Kidney epithelial cell (primary cell): ENCODE data around the gene FAM124A. TPM values are rescaled to one million over a fixed set of nuclear protein-coding genes. Genes with fewer than 3 reads are reported as not detected.

Experiments used
- DNase-seq: peaks from one replicate; pipeline ENCODE4 v3.0.0-alpha.2; 2010; ENCODE audit warnings: low read depth
- H3K27me3 ChIP-seq: 2 replicates; pipeline ENCODE4 v1.6.0; 2011; ENCODE audit warnings: low read length; ENCODE audit not compliant: control insufficient read depth, insufficient read depth
- H3K36me3 ChIP-seq: 2 replicates; pipeline ENCODE4 v1.5.1; 2011; ENCODE audit warnings: low read length; ENCODE audit not compliant: control insufficient read depth, insufficient read depth
- H3K4me3 ChIP-seq: 2 replicates; pipeline ENCODE4 v1.5.1; 2011; ENCODE audit warnings: low read depth, mild to moderate bottlenecking, control low read depth, low read length
- total RNA-seq: library from RNA; depleted of rRNA; stranded (reverse); fragments of >200 nt; gene quantifications from 2 replicates; pipeline ENCODE4 v1.2.3, GENCODE V29; 2015
- TF ChIP-seq, protein P1 (sequence below): IDR thresholded peaks from 2 replicates; pipeline ENCODE4 v1.5.1; 2011; ENCODE audit warnings: mild to moderate bottlenecking, moderate library complexity, low read length, control low read depth, inconsistent platforms; ENCODE audit not compliant: insufficient read depth, poor library complexity, severe bottlenecking

The FAM124A gene, protein sequence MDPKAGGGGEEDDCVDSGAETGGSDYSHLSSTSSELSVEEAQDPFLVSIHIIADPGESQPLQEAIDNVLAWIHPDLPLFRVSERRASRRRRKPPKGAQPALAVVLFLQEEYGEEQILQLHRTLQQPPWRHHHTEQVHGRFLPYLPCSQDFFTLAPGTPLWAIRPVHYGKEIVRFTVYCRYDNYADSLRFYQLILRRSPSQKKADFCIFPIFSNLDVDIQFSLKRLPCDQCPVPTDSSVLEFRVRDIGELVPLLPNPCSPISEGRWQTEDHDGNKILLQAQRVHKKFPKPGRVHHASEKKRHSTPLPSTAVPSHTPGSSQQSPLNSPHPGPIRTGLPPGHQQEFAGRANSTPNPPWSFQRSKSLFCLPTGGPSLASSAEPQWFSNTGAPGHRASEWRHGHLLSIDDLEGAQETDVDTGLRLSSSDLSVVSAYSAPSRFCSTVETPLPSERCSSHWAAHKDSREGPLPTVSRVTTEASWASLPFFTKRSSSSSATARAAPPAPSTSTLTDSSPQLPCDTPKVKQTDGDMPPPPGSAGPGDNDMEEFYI
- 0.48 and 1.2 TPM in 2 replicates for total RNA-seq

DNA sequence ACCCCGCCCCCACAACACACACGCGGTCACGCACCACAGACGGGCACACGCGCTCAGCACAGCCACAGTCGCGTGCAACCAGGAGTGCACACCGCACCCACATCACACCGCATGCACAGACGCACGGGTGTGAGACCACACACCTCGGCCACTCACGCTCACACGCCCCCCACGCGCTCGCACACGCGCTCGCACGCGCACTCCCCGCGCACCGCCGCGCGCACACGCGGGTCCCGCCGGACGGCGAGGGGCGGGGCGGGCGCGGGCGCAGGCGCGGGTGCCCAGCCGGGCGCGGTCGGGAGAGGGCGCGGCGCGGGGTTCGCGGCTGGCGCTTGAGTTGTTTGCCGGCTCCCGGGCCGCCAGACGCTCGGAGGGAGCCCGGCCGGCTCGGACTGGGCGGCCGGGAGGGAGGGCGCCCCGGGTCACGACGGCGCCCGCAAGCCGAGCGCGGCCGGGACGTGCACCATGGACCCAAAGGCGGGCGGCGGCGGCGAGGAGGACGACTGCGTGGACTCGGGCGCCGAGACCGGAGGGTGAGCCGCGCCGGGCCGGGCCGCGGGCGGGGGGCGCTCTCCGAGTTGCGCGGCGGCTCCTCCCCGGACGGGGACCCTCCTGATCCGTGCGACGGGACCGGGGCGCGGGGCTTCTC is at the start of gene FAM124A:
Gene FAM124A, plus strand, starts transcription at position 362 of the 649 bp plus-strand sequence. Its CDS starts 104 bp downstream, at position 466.
- TF ChIP-seq, protein P1, sequence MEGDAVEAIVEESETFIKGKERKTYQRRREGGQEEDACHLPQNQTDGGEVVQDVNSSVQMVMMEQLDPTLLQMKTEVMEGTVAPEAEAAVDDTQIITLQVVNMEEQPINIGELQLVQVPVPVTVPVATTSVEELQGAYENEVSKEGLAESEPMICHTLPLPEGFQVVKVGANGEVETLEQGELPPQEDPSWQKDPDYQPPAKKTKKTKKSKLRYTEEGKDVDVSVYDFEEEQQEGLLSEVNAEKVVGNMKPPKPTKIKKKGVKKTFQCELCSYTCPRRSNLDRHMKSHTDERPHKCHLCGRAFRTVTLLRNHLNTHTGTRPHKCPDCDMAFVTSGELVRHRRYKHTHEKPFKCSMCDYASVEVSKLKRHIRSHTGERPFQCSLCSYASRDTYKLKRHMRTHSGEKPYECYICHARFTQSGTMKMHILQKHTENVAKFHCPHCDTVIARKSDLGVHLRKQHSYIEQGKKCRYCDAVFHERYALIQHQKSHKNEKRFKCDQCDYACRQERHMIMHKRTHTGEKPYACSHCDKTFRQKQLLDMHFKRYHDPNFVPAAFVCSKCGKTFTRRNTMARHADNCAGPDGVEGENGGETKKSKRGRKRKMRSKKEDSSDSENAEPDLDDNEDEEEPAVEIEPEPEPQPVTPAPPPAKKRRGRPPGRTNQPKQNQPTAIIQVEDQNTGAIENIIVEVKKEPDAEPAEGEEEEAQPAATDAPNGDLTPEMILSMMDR, result no peak
- Histone ChIP-seq H3K36me3 (no peaks in the 10 kb centered on the region), H3K27me3 (peaks cover 23% of the 10 kb centered on the region), H3K4me3 (peak within 1 kb of the TSS; percentile 62)
- DNase-seq, result no peak

DNA sequence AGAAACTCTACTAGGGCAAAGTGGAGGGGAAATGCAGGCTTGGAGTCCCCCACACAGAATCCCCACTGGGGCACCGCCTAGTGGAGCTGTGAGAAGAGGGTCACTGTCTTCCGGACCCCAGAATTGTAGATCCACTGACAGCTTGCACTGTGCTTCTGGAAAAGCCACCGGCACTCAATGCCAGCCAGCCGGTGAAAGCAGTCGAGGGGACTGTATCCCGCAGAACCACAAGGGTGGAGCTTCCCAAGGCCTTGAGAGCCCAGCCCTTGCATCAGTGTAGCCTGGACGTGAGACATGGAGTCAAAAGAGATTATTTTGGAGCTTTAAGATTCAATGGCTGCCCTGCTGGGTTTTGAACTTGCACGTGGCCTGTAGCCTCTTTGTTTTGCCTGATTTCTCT is 47.2 kb upstream of the FAM124A start:
- H3K27me3 ChIP-seq, result peaks cover 4% of the 10 kb centered on the region
- no peaks in the 10 kb centered on the region for H3K36me3 ChIP-seq
- TF ChIP-seq, protein P1, result no peak
- DNase-seq, result no peak
- H3K4me3 ChIP-seq, result no peak overlapping the region

DNA sequence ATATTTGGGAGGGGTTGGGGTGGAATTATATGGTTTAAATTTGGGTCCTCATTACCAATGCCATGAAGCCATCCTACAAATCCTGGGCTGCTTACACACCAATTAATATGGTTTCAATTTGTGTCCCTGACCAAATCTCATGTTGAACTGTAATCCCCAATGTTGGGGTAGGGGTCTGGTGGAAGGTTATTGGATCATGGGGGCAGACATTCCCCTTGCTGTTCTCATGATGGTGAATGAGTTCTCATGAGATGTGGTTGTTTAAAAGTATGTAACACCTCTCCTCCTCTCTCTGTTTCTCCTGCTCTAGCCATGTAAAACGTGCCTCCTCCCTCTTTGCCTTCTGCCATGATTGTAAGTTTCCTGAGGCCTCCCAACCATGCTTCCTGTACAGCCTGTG is 46.6 kb upstream of the FAM124A start:
- Histone ChIP-seq H3K27me3 (peaks cover 3% of the 10 kb centered on the region), H3K36me3 (no peaks in the 10 kb centered on the region), H3K4me3 (no peak overlapping the region)
- no peak for DNase-seq
- TF ChIP-seq, protein P1, result no peak

DNA sequence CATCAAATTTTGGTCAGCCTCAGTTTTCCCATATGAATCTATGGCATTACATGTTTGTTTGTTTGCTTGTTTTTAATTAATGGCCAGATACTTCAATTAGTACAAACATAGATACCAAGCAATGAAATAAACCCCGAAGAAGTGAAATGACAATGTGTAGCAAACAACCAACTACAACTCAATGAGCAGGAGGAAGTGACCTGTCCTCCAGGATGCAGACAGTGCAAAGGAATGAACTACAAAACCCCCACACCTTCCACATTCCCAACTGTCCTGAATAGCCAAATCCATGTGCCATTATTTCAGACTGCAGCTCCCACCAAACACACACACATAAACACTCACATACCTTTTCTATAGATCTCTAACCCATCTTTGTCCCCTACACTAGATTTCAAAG is 45.0 kb upstream of the FAM124A start:
- H3K36me3 ChIP-seq, result no peaks in the 10 kb centered on the region
- DNase-seq, result no peak
- TF ChIP-seq, protein P1, result no peak
- no peaks in the 10 kb centered on the region for H3K27me3 ChIP-seq
- H3K4me3 ChIP-seq, result no peak overlapping the region

DNA sequence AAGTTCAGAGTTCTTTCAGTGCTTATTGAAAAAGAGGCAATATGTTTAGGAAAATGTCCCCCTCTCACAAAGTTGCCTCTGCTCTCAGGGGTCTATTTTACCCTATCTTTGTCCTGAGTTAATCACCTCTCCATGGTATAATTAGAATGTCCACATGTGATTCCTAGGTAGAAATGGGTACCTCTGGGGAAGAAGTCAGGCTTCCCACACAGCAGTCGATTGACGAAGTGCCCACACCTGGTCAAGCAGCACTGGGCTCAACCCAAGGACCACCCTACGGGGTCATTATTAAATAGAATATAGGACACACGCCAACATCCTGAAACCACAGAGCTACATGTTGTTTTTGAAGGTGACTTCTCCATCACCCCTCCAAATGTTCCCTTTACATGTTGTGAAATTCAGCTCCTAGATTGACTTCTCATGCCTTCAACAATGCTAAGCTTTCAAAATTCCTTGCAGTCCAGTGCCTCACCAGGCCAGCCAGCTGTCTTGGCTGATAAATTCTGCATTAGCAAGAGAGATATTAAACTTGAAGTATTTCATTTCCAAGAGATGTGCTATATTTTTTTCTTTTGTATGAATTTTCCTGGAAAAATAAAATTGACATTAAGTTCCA is 43.6 kb upstream of the FAM124A start:
- no peak overlapping the region for H3K4me3 ChIP-seq
- DNase-seq, result no peak
- no peaks in the 10 kb centered on the region for H3K27me3 ChIP-seq

More for the DNA sequence above, 43.6 kb upstream of the FAM124A start:
- no peaks in the 10 kb centered on the region for H3K36me3 ChIP-seq
- TF ChIP-seq, protein P1, result no peak
